ENCODE measurements around the gene RFLNA. TPM values are rescaled to one million over a fixed set of nuclear protein-coding genes. Genes with fewer than 3 reads are reported as not detected.

RFLNA gene
- total and polyA plus RNA-seq, 2 experiments from 2014 or later = 3.9 to 20.4 TPM

- Mint-ChIP-seq H3K36me3 (ENCODE audit: low read depth) (peaks cover 53% of the 10 kb centered on the region), H3K9me3 (no peaks in the 10 kb centered on the region; the same call in 2 of the 3 replicates)
- TF ChIP-seq JUNB (IDR thresholded peaks at IDR 0.05; ENCODE audit: unreplicated experiment) = no peak
- TF ChIP-seq EZH2 (IDR thresholded peaks at IDR 0.05; ENCODE audit: low read depth, unreplicated experiment) = no peak
- no peak for TF ChIP-seq REST (IDR thresholded peaks at IDR 0.05; ENCODE audit: unreplicated experiment)
- no peak for TF ChIP-seq ZNF462 (CRISPR knock-in tag; IDR thresholded peaks at IDR 0.05)
- TF ChIP-seq, protein P1, sequence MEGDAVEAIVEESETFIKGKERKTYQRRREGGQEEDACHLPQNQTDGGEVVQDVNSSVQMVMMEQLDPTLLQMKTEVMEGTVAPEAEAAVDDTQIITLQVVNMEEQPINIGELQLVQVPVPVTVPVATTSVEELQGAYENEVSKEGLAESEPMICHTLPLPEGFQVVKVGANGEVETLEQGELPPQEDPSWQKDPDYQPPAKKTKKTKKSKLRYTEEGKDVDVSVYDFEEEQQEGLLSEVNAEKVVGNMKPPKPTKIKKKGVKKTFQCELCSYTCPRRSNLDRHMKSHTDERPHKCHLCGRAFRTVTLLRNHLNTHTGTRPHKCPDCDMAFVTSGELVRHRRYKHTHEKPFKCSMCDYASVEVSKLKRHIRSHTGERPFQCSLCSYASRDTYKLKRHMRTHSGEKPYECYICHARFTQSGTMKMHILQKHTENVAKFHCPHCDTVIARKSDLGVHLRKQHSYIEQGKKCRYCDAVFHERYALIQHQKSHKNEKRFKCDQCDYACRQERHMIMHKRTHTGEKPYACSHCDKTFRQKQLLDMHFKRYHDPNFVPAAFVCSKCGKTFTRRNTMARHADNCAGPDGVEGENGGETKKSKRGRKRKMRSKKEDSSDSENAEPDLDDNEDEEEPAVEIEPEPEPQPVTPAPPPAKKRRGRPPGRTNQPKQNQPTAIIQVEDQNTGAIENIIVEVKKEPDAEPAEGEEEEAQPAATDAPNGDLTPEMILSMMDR (conservative IDR thresholded peaks at IDR 0.05; ENCODE audit: low read depth in 2 of 2) = no peak
- TF ChIP-seq POLR2AphosphoS5 (IDR thresholded peaks at IDR 0.05; ENCODE audit: low read depth) = no peak
- no peak for TF ChIP-seq CREB1 (CRISPR knock-in tag; IDR thresholded peaks at IDR 0.05; ENCODE audit: low read depth)
- no peak for TF ChIP-seq ZNF114 (CRISPR knock-in tag; IDR thresholded peaks at IDR 0.05)
- TF ChIP-seq NANOG (IDR thresholded peaks at IDR 0.05; ENCODE audit: borderline replicate concordance) = no peak
- TF ChIP-seq, protein P2, sequence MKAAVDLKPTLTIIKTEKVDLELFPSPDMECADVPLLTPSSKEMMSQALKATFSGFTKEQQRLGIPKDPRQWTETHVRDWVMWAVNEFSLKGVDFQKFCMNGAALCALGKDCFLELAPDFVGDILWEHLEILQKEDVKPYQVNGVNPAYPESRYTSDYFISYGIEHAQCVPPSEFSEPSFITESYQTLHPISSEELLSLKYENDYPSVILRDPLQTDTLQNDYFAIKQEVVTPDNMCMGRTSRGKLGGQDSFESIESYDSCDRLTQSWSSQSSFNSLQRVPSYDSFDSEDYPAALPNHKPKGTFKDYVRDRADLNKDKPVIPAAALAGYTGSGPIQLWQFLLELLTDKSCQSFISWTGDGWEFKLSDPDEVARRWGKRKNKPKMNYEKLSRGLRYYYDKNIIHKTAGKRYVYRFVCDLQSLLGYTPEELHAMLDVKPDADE (IDR thresholded peaks at IDR 0.05) = no peak
- no peak for TF ChIP-seq STAT1 (IDR thresholded peaks at IDR 0.05; ENCODE audit: unreplicated experiment)
- no peak for TF ChIP-seq ZNF331 (CRISPR knock-in tag; IDR thresholded peaks at IDR 0.05; ENCODE audit: low read depth)
- no peak for TF ChIP-seq EZH2phosphoT487 (IDR thresholded peaks at IDR 0.05; ENCODE audit: unreplicated experiment)
These were observed 39.4 kb downstream of the RFLNA start for GRCh38 chr12:124334266-124334665.

More at GRCh38 chr12:124334266-124334665, 39.4 kb downstream of the RFLNA start:
- no peak overlapping the region for H3K27ac Mint-ChIP-seq
- H2AFZ ChIP-seq = no peak overlapping the region
- peaks cover 6% of the 10 kb centered on the region for H3K36me3 ChIP-seq (ENCODE audit: insufficient read depth)
- no peaks in the 10 kb centered on the region; the same call in 1 of the 2 replicates for H4K20me1 ChIP-seq (replicated peaks; ENCODE audit: insufficient read depth)
- no peak overlapping the region for H3K4me2 ChIP-seq
- no peak overlapping the region for H3K27ac ChIP-seq (ENCODE audit: low read depth)
- H3K79me2 ChIP-seq (replicated peaks; ENCODE audit: insufficient read depth) = no peaks in the 10 kb centered on the region
- H3K27me3 Mint-ChIP-seq (ENCODE audit: insufficient read depth, low read depth, poor library complexity) = peaks cover 12% of the 10 kb centered on the region
- H3K4me3 ChIP-seq = no peak overlapping the region
- no peaks in the 10 kb centered on the region for H3K4me1 ChIP-seq (ENCODE audit: insufficient read depth)
- no peaks in the 10 kb centered on the region for H3K27me3 ChIP-seq (ENCODE audit: insufficient read depth)
- H3K9me2 ChIP-seq (ENCODE audit: insufficient read depth) = no peaks in the 10 kb centered on the region
- H3K4me1 Mint-ChIP-seq = no peaks in the 10 kb centered on the region; the same call in 2 of the 3 replicates
- no peak overlapping the region for H3K4me3 Mint-ChIP-seq
- no peaks in the 10 kb centered on the region for H3F3A ChIP-seq (replicated peaks; ENCODE audit: low read depth)
- DNase-seq (ENCODE audit: low spot score) = no peak
- ATAC-seq = no peak

Measured in GM23338 (cell line).